HG02798 (cell line): Measurements from ENCODE around the gene BRD9.

Source experiments
- ATAC-seq: cut with Tn5 transposase; IDR thresholded peaks from one replicate; pipeline ENCODE4 v1.9.1; 2021; ENCODE audit warnings: mild to moderate bottlenecking; ENCODE audit not compliant: unreplicated experiment, poor library complexity

BRD9 gene

GRCh38 chr5:905139-905642, 12.6 kb upstream of the BRD9 start:
- no peak for ATAC-seq

- ATAC-seq = no peak
These were observed 11.1 kb upstream of the BRD9 start for GRCh38 chr5:903756-904096.

GRCh38 chr5:902129-902916, 9.7 kb upstream of the BRD9 start:
- no peak for ATAC-seq

- no peak for ATAC-seq
These were observed 8.2 kb upstream of the BRD9 start for GRCh38 chr5:900781-901180.

GRCh38 chr5:893711-894110, 1.1 kb upstream of the BRD9 start:
- no peak for ATAC-seq

- peak; percentile 4 for ATAC-seq
These were observed 521 bp upstream of the BRD9 start for GRCh38 chr5:893137-893506.

GRCh38 chr5:891837-892393, 686 bp downstream of the BRD9 start:
- ATAC-seq = no peak

GRCh38 chr5:891117-891836, 1.3 kb downstream of the BRD9 start:
- ATAC-seq = no peak

- ATAC-seq = no peak
These were observed 3.4 kb downstream of the BRD9 start for GRCh38 chr5:889075-889710.

GRCh38 chr5:888638-889035, 4.0 kb downstream of the BRD9 start:
- no peak for ATAC-seq

- ATAC-seq = no peak
These were observed 4.5 kb downstream of the BRD9 start for GRCh38 chr5:887947-888637.

GRCh38 chr5:886716-887325, 5.8 kb downstream of the BRD9 start:
- ATAC-seq = no peak

- ATAC-seq = no peak
These were observed 6.6 kb downstream of the BRD9 start for GRCh38 chr5:886036-886435.

GRCh38 chr5:885529-885928, 7.1 kb downstream of the BRD9 start:
- ATAC-seq = no peak

- no peak for ATAC-seq
These were observed 7.5 kb downstream of the BRD9 start for GRCh38 chr5:885127-885442.

- no peak for ATAC-seq
These were observed 8.1 kb downstream of the BRD9 start for GRCh38 chr5:884345-885126.

- ATAC-seq = no peak
These were observed 9.0 kb downstream of the BRD9 start for GRCh38 chr5:883475-884181.

- ATAC-seq = no peak
These were observed 10.1 kb downstream of the BRD9 start for GRCh38 chr5:882253-883183.
